ENCODE data around the gene RASSF3. TPM values are rescaled to one million over a fixed set of nuclear protein-coding genes. Genes with fewer than 3 reads are reported as not detected.

The RASSF3 gene
- total and polyA plus RNA-seq, 10 of the 15 experiments (the other 5 are each of a cell fraction or from before 2014, with no cell fraction given): 6.9 to 62.4 (median 30.3) TPM

DNA sequence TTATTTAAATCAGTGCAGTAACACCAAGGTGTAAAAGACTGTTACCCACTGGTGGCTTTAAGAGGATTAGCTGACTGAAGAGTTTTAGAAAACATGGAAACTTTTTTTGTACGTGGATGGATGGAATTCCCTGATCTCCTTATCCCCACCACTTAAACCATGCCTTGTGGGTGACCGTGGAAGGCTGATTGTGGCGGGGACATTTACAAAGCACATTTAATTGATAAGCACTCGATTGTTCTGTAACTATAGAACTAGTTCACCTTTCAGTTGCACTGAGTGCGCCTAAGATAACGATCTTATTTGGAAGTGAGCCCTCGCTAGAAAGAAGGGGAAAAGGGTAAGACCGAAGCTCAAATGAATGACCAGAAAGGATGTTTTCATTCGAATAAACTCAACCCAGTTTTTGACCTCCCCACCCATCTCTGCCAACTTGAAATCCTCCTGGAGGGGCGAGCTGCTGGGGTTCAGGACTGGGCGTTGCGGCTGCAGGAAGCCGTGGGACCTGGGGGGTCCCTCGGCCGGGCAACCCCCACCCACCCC, 688 bp upstream of the RASSF3 start:
- SMC1A ChIA-PET (ENCODE audit: uncharacterized antibody, unreplicated experiment): interaction anchor here (0.8 to 5.2 kb wide), 23 partner anchors 10 to 268 kb away, joined by 3 to 38 read pairs (median 4); no protein-coding TSS in a partner anchor
- TF ChIP-seq, protein P1, sequence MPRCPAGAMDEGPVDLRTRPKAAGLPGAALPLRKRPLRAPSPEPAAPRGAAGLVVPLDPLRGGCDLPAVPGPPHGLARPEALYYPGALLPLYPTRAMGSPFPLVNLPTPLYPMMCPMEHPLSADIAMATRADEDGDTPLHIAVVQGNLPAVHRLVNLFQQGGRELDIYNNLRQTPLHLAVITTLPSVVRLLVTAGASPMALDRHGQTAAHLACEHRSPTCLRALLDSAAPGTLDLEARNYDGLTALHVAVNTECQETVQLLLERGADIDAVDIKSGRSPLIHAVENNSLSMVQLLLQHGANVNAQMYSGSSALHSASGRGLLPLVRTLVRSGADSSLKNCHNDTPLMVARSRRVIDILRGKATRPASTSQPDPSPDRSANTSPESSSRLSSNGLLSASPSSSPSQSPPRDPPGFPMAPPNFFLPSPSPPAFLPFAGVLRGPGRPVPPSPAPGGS (IDR thresholded peaks at IDR 0.05; ENCODE audit: borderline replicate concordance, insufficient read depth, low read depth, low read length, poor library complexity, severe bottlenecking): no peak
- TF ChIP-seq TAF1 (IDR thresholded peaks at IDR 0.05; ENCODE audit: borderline replicate concordance, low read depth, low read length) (0 out of 2 replicates have a peak, but pooled peaks have one; percentile 9), NRF1 (conservative IDR thresholded peaks at IDR 0.05; ENCODE audit: low read depth, low read length) (no peak), ZNF207 (IDR thresholded peaks at IDR 0.05; ENCODE audit: borderline replicate concordance) (0 out of 2 replicates have a peak, but pooled peaks have one; percentile 3), MTA3 (IDR thresholded peaks at IDR 0.05; ENCODE audit: borderline replicate concordance, low read length) (peak; percentile 57; the same call in 1 of the 2 replicates), FOXM1 (IDR thresholded peaks at IDR 0.05; ENCODE audit: low read depth, low read length) (peak; percentile 9; the same call in 1 of the 2 replicates), RELA (IDR thresholded peaks at IDR 0.05; ENCODE audit: borderline replicate concordance, partially characterized antibody) (peak; percentile 61), MEF2B (IDR thresholded peaks at IDR 0.05; ENCODE audit: partially characterized antibody, poor library complexity, severe bottlenecking) (peak; percentile 23), CEBPB (IDR thresholded peaks at IDR 0.05; ENCODE audit: borderline replicate concordance in 1 of 2, low read depth in 2 of 2, low read length in 2 of 2) (no peak), PML (IDR thresholded peaks at IDR 0.05; ENCODE audit: low read length) (peak; percentile 56; the same call in 1 of the 2 replicates), IKZF2 (IDR thresholded peaks at IDR 0.05) (peak in 1 of 2 experiments; percentile 7; a peak in 2 of 4 replicates)
- TF ChIP-seq, protein P2, sequence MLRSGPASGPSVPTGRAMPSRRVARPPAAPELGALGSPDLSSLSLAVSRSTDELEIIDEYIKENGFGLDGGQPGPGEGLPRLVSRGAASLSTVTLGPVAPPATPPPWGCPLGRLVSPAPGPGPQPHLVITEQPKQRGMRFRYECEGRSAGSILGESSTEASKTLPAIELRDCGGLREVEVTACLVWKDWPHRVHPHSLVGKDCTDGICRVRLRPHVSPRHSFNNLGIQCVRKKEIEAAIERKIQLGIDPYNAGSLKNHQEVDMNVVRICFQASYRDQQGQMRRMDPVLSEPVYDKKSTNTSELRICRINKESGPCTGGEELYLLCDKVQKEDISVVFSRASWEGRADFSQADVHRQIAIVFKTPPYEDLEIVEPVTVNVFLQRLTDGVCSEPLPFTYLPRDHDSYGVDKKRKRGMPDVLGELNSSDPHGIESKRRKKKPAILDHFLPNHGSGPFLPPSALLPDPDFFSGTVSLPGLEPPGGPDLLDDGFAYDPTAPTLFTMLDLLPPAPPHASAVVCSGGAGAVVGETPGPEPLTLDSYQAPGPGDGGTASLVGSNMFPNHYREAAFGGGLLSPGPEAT (IDR thresholded peaks at IDR 0.05; ENCODE audit: low read depth): peak; percentile 51
- TF ChIP-seq, protein P3, sequence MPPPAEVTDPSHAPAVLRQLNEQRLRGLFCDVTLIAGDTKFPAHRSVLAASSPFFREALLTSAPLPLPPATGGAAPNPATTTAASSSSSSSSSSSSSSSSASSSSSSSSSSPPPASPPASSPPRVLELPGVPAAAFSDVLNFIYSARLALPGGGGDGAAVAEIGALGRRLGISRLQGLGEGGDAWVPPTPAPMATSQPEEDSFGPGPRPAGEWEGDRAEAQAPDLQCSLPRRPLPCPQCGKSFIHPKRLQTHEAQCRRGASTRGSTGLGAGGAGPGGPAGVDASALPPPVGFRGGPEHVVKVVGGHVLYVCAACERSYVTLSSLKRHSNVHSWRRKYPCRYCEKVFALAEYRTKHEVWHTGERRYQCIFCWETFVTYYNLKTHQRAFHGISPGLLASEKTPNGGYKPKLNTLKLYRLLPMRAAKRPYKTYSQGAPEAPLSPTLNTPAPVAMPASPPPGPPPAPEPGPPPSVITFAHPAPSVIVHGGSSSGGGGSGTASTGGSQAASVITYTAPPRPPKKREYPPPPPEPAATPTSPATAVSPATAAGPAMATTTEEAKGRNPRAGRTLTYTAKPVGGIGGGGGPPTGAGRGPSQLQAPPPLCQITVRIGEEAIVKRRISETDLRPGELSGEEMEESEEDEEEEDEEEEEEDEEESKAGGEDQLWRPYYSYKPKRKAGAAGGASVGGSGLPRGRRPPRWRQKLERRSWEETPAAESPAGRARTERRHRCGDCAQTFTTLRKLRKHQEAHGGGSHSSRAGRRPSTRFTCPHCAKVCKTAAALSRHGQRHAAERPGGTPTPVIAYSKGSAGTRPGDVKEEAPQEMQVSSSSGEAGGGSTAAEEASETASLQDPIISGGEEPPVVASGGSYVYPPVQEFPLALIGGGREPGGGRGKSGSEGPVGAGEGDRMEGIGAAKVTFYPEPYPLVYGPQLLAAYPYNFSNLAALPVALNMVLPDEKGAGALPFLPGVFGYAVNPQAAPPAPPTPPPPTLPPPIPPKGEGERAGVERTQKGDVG (CRISPR knock-in tag; IDR thresholded peaks at IDR 0.05): no peak
- TF ChIP-seq, protein P4, sequence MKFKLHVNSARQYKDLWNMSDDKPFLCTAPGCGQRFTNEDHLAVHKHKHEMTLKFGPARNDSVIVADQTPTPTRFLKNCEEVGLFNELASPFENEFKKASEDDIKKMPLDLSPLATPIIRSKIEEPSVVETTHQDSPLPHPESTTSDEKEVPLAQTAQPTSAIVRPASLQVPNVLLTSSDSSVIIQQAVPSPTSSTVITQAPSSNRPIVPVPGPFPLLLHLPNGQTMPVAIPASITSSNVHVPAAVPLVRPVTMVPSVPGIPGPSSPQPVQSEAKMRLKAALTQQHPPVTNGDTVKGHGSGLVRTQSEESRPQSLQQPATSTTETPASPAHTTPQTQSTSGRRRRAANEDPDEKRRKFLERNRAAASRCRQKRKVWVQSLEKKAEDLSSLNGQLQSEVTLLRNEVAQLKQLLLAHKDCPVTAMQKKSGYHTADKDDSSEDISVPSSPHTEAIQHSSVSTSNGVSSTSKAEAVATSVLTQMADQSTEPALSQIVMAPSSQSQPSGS (IDR thresholded peaks at IDR 0.05; ENCODE audit: low read length): 0 out of 2 replicates have a peak, but pooled peaks have one; percentile 41

More for the DNA sequence above, 688 bp upstream of the RASSF3 start:
- no peaks in the 10 kb centered on the region for H4K20me1 ChIP-seq (ENCODE audit: control insufficient read depth, insufficient read depth)
- intact Hi-C loops (cut with micrococcal nuclease; ENCODE audit: unreplicated experiment) (loop anchor here (2.0 to 10.0 kb wide), 8 partner anchors 15 to 1445 kb away; partner anchors contain the start of genes GNS, LEMD3 and TBK1), in situ Hi-C loops (cut with MboI) (no loop called here)
- ATAC-seq (no peak), DNase-seq (ENCODE audit: low read depth, low spot score) (no peak), FAIRE-seq (no peak)
- H3K4me3 ChIP-seq: peak overlapping the region; percentile 99
- ChIA-PET POLR2A (interaction anchor here (0.5 to 6.4 kb wide), 12 partner anchors 13 to 560 kb away, joined by 3 to 88 read pairs (median 4); partner anchors contain the start of gene LEMD3), RAD21 (ENCODE audit: unreplicated experiment) (interaction anchor here (0.8 to 5.8 kb wide), 11 partner anchors 14 to 88 kb away, joined by 3 to 86 read pairs (median 9); no protein-coding TSS in a partner anchor), CTCF (interaction anchor here (0.6 to 4.4 kb wide), 12 partner anchors 8 to 186 kb away, joined by 3 to 37 read pairs (median 4); no protein-coding TSS in a partner anchor)
- TSS peak; percentile 80 for BruUV-seq (replicated peaks)
- H3K27ac ChIP-seq (ENCODE audit: control insufficient read depth, insufficient read depth): peak overlapping the region; percentile 79
- H3K27me3 ChIP-seq (replicated peaks in 1 of 2; ENCODE audit: control insufficient read depth in 2 of 2, insufficient read depth in 2 of 2, low read length in 1 of 2): no peaks in the 10 kb centered on the region
- H3K36me3 ChIP-seq (ENCODE audit: control insufficient read depth in 2 of 2, insufficient read depth in 2 of 2, low read length in 1 of 2): no peaks in the 10 kb centered on the region
- H3K9me3 ChIP-seq (replicated peaks; ENCODE audit: control insufficient read depth, insufficient read depth, low read length): no peaks in the 10 kb centered on the region
- H3K4me1 ChIP-seq (ENCODE audit: control insufficient read depth, insufficient read depth, low read length): peaks cover 11% of the 10 kb centered on the region; the same call in 1 of the 2 replicates
- under 1% methylated on average over 15 of the region's 15 CpGs for WGBS (ENCODE audit: insufficient coverage, insufficient replicate concordance, low lambda C conversion rate, missing lambda C conversion rate)
- peaks cover 47% of the 10 kb centered on the region for H3K79me2 ChIP-seq (ENCODE audit: control insufficient read depth, insufficient read depth, low read length)
- H3K9ac ChIP-seq (ENCODE audit: control insufficient read depth, insufficient read depth, low read length): peak overlapping the region; percentile 72
- peak overlapping the region; percentile 91 for H3K4me2 ChIP-seq (ENCODE audit: control insufficient read depth, insufficient read depth)
- peak overlapping the region; percentile 99 for H2AFZ ChIP-seq (ENCODE audit: control insufficient read depth, low read depth, low read length)
